NK-92 (cell line): ENCODE measurements around the gene MANF.
"Not testable (repeated sequence)": the region's sequence is repeated elsewhere in the genome, so short reads cannot be mapped to it uniquely, and the experiment has no call there.

Experiments
- DNase-seq: peaks from one replicate; lab custom pipeline; 2025; ENCODE audit not compliant: unreplicated experiment; lab: John Stamatoyannopoulos, UW

Gene MANF

GRCh38 chr3:51371943-51372557 lies 13.0 kb upstream of the MANF start:
- no peak for DNase-seq

DNA sequence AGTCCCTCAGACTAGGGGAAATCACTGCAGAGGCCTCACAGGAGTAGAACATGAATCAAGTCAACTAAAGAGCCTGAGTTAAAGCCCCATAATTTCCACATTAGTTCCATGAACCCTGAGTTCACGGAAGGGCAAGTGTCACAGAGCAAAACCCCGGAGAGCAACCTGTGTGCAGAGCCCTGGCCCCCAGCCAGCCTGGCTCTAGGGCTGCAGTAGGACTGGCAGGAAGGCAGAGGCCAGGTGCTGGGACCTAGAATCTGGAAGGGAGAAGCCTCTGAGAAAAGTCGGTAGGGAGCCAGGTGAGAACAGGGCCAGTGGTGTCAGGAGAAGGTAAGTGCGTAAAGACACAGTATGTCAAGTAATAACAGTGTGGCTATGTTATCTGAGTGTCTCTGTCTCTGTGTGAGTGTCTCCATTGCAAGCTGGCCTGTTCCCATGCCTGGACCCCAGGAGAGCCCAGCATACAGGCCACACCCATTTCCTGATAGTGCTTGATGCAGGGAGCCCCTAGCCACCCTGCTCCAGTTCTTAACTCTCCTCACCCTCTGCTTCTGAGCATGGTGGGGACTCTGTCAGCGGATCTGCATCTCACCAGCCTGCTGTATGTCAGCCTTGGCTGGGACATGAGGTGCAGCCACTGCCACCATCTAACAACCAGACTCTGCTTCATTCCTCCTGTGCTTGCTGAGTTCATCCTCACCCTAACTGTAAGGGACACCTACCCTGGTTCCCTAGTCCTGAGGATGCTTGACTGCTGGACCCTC lies 11.3 kb upstream of the MANF start:
- DNase-seq: no peak

GRCh38 chr3:51374456-51374855 lies 10.6 kb upstream of the MANF start:
- no peak for DNase-seq

DNA sequence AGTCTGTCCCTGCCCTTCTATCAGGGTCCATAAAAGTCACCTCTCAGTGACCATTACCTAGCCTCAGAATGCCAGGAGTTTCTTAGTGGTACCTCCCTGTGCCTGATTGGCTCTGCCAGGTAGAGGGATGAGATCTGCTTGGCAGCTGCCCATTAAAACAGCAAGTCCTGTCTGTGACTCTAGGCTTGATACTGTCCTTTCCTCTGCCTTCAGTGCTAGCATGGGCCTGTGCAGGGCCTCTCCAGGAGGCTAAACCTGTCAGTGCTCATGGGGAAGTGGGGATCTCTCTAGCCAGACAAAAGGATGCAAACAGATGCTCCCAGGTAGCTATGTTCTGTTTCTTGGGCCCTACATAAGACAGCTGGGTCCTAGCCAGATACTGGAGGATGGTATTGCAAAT lies 10.0 kb upstream of the MANF start:
- no peak for DNase-seq

- DNase-seq: no peak
Observed at GRCh38 chr3:51375571-51375970, 9.5 kb upstream of the MANF start.

GRCh38 chr3:51378065-51378464 lies 7.0 kb upstream of the MANF start:
- DNase-seq: no peak

GRCh38 chr3:51378726-51379125 lies 6.4 kb upstream of the MANF start:
- DNase-seq: no peak

GRCh38 chr3:51379301-51379700 lies 5.8 kb upstream of the MANF start:
- no peak for DNase-seq

DNA sequence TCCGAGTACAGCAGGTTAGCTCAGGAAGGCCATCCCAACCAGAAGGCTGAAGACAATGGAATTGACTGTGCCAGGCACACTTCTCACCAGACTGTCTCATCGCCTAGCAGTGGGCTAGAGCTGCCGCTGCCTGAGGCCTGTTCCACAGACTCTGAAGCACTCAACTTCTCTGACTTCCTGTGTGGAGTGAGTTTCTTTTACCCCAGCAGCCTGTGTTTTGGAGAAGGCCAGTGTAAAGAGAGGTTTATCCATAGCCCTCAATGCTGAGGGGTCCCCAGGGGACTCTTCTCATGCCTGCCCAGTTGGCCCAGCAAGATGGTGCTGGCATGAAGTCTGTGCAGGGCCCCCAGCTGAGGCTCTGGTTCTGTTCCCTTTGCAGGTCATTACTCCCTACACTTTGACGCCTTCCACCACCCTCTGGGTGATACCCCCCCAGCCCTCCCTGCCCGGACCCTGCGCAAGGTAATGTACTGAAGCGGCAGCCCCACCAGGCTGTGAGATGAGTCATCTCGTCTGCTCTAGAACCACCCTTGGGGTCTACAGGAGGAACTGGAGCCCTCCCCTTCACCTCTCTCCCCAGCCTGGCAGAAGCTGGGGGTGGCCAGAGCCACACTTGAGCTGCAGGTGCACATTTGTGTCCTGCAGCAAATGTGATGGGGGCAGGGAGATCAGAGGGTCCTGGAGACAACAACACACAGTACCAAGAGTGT lies 5.2 kb upstream of the MANF start:
- DNase-seq: no peak

- no peak for DNase-seq
Observed at GRCh38 chr3:51380601-51381332, 4.3 kb upstream of the MANF start.

- DNase-seq: no peak
Observed at GRCh38 chr3:51381333-51381705, 3.8 kb upstream of the MANF start.

DNA sequence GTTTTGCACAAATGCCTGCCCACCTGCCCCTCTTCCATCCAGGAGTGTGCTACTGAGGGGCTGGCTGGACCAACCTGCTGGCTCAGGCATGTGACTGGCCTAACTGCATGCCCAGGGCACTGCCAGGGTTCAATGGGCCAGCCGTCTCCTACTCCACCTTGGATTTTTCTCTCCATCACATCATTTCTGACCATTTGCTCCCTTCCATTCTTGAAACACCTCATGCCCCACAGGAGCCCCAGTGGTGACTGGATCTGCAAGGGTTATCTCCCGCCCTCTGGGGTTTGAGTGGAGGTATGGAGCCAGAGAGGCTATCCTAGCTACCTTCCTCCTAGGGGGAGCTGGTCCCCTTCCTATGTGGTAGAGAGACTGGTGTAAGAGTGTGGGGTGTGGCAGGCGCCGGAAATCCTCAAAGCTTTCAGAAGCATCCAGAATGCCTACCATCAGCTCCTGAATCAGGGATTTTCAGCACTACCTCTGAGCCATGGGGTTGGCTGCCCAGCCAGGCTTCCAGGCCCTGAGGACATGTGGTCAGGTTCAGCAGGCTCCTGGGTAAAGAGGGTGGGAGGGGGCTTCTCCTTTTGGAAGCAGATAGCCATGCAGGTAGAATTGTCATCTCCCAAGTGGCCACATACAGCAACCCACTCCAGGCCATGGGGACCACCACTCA lies 2.9 kb upstream of the MANF start:
- no peak for DNase-seq

- DNase-seq: no peak
Observed at GRCh38 chr3:51382947-51383578, 2.0 kb upstream of the MANF start.

DNA sequence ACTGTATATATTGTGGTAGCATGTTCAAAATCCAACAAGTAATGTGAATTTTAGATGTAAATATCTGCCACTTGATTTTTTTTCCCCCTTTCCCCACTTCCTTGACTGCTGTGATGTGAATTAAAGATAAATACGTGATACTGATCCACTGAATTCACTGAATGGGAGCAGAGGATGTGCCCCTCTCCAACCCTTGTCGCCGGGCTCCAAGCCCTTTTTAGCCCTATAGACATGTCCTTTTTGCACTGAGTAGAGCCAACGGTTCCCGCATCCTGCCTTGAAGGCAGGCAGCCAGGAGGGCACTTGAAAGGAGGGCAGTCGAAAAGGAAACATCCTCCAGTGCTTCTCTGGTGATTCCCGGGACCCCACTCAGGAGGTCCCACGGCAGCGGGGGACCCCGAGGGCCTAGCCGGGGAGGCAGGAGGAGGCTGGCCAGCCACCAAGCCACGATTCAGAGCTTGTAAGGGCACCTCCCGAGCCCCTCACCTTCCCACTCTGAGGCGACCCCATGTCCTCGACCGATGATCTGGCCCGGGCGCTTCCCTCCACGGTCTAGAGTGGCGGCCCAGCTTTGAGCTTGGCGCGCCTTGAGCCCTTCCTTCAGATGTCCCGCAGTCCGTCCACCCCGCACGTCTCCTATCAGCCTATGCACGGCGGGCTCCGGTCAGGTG lies 901 bp upstream of the MANF start:
- DNase-seq: no peak

DNA sequence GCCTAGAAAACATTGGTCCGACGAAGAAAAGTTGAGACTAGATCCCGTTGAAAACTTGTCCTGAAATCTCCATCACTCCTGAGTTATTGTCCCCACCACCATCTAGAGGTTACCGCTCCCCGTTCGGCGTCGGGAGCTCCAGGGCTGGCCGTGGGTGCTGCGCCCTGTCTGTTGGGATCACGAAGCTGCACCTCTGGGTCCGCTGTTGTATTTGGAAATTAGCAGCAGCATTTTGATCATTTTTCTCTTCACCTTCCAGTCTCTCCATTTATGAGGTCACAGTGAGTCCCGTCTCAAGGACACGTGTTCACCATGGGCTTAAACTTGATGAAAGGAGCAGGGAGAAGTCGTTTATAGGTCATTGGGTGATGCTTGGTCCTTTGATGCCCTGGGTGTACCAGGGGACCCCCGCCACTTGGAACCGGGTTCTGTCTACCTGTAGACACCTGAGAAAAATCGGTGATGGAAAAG lies 565 bp downstream of the MANF start:
- no peak for DNase-seq

- no peak for DNase-seq
Observed at GRCh38 chr3:51386159-51386851, 1.2 kb downstream of the MANF start.

GRCh38 chr3:51386852-51387229 lies 1.8 kb downstream of the MANF start:
- no peak for DNase-seq

DNA sequence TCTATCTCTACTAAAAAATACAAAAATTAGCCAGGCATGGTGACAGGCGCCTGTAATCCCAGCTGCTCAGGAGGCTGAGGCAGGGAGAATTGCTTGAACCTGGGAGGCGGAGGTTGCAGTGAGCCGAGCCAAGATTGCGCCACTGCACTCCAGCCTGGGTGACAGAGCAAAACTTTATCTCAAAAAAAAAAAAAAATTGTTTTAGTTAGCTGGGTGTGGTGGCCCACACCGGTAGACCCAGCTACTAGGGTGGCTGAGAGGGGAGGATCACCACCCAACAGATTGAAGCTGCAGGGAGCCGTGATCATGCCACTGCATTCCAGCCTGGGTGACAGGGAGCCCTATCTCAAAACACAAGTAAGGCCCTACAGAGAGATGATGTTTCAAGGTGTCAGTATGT lies 2.2 kb downstream of the MANF start:
- DNase-seq: not testable (repeated sequence)

DNA sequence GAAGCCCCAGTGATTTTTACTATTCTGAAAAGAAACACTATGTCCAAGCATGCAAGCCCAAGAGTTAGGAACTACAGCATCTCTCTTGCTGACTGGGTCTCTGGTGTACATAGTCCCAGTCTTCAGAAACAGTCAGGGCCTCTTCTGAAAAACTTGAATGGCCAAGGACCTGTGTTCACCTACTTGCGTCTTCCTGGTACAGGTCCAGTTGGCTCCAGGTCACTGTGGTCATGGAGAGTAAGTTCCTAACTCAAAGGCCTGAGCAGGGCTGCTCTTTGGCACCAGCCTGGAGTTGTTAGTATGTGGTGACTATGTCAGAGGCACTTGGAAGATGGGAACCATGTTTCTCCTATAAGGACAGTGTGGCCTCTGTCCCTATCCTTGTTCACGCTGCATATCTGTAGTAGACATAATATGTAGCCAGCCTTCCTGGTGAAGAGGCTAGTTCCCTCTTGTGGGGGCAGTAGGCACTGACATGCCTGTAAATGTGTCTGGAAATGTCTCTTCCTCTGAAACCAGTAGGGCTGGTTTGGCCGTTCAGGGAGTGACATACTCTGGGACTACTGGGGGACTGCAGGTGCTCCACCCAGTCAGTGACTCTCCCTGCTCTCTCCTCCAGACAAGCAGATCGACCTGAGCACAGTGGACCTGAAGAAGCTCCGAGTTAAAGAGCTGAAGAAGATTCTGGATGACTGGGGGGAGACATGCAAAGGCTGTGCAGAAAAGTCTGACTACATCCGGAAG lies 3.4 kb downstream of the MANF start:
- no peak for DNase-seq
